T-helper 2 cell treated with Interferon-gamma antibody and Interleukin-4, amounts not matched to agents 100 ng/mL and 5 ng/mL, for 36 hours (primary cell): ENCODE data around the gene MTHFD2. TPM values are rescaled to one million over a fixed set of nuclear protein-coding genes. Genes with fewer than 3 reads are reported as not detected.
"Not testable (repeated sequence)": the region's sequence is repeated elsewhere in the genome, so short reads cannot be mapped to it uniquely, and the experiment has no call there.

Source experiments
- intact Hi-C: fragments of 100-400 bp; cut with micrococcal nuclease; formaldehyde crosslinking; loops from one replicate; pipeline ENCODE4 v1.15.1; 2023
- total RNA-seq: library from RNA; stranded (reverse); gene quantifications from 2 replicates; pipeline ENCODE4 v1.2.3, GENCODE V29; 2022

MTHFD2 gene
- total RNA-seq, 1 donor from 2014 or later, result 173 TPM

- intact Hi-C loops, result no loop called here
Measured at GRCh38 chr2:74226648-74227213, 28.3 kb downstream of the MTHFD2 start.

- intact Hi-C loops, result no loop called here
Measured at GRCh38 chr2:74227646-74228045, 29.2 kb downstream of the MTHFD2 start.

GRCh38 chr2:74228772-74229171 lies 30.4 kb downstream of the MTHFD2 start:
- intact Hi-C loops, result no loop called here

- intact Hi-C loops, result not testable (repeated sequence)
Measured at GRCh38 chr2:74229865-74230264, 31.4 kb downstream of the MTHFD2 start.

GRCh38 chr2:74232426-74232825 lies 34.0 kb downstream of the MTHFD2 start:
- intact Hi-C loops, result no loop called here

GRCh38 chr2:74233648-74234047 lies 35.2 kb downstream of the MTHFD2 start:
- intact Hi-C loops, result no loop called here

- intact Hi-C loops, result no loop called here
Measured at GRCh38 chr2:74235041-74235440, 36.6 kb downstream of the MTHFD2 start.

- intact Hi-C loops, result no loop called here
Measured at GRCh38 chr2:74238879-74239278, 40.5 kb downstream of the MTHFD2 start.

GRCh38 chr2:74239346-74239745 lies 40.9 kb downstream of the MTHFD2 start:
- intact Hi-C loops, result no loop called here

- intact Hi-C loops, result no loop called here
Measured at GRCh38 chr2:74242354-74243071, 44.1 kb downstream of the MTHFD2 start.

GRCh38 chr2:74244286-74244685 lies 45.9 kb downstream of the MTHFD2 start:
- intact Hi-C loops, result no loop called here

GRCh38 chr2:74246496-74247195 lies 48.2 kb downstream of the MTHFD2 start:
- intact Hi-C loops, result no loop called here

GRCh38 chr2:74249406-74250122 lies 51.1 kb downstream of the MTHFD2 start:
- intact Hi-C loops, result loop anchor here (1.0 to 2.0 kb wide), 4 partner anchors 86 to 283 kb away; no protein-coding TSS in a partner anchor

- intact Hi-C loops, result loop anchor here (1.0 to 2.0 kb wide), 4 partner anchors 85 to 282 kb away; no protein-coding TSS in a partner anchor
Measured at GRCh38 chr2:74250189-74250631, 51.8 kb downstream of the MTHFD2 start.

- intact Hi-C loops, result no loop called here
Measured at GRCh38 chr2:74252036-74252435, 53.6 kb downstream of the MTHFD2 start.

- intact Hi-C loops, result no loop called here
Measured at GRCh38 chr2:74252862-74253261, 54.4 kb downstream of the MTHFD2 start.

GRCh38 chr2:74253306-74253970 lies 55.0 kb downstream of the MTHFD2 start:
- intact Hi-C loops, result no loop called here

- intact Hi-C loops, result no loop called here
Measured at GRCh38 chr2:74253971-74254310, 55.5 kb downstream of the MTHFD2 start.

- intact Hi-C loops, result no loop called here
Measured at GRCh38 chr2:74255660-74256213, 57.3 kb downstream of the MTHFD2 start.

GRCh38 chr2:74259191-74259590 lies 60.8 kb downstream of the MTHFD2 start:
- intact Hi-C loops, result no loop called here

GRCh38 chr2:74259733-74260132 lies 61.3 kb downstream of the MTHFD2 start:
- intact Hi-C loops, result no loop called here
